CD14-positive monocyte (primary cell): ENCODE data around the gene SPRY1. TPM values are rescaled to one million over a fixed set of nuclear protein-coding genes. Genes with fewer than 3 reads are reported as not detected.
A peak's percentile ranks its signal among the peaks of the same experiment; 100 is the strongest.

ENCODE experiments used
- DNase-seq, 3 donors: peaks; one replicate each; pipeline ENCODE4 v3.0.0-alpha.2; 2011 to 2022
- H2AFZ ChIP-seq: 2 replicates; pipeline ENCODE4 v1.6.0; 2012; ENCODE audit warnings: mild to moderate bottlenecking, low read depth, low read length, inconsistent platforms; ENCODE audit not compliant: insufficient read depth, poor library complexity, severe bottlenecking
- H3K27ac ChIP-seq, 2 donors: 1 replicate in 1 of 2; 2 replicates in 1 of 2; pipeline ENCODE4 v1.5.1; 2012 to 2013; ENCODE audit warnings: low read length in 2 of 2, control low read depth in 1 of 2, inconsistent platforms in 1 of 2, low read depth in 1 of 2, mild to moderate bottlenecking in 1 of 2
- H3K27me3 ChIP-seq, 2 donors: one replicate each; pipeline versions ENCODE4 v1.6.0 to v1.6.1; 2011 to 2013; ENCODE audit warnings: low read length in 2 of 2; ENCODE audit not compliant: control insufficient read depth in 2 of 2, insufficient read depth in 2 of 2
- H3K36me3 ChIP-seq, 2 donors: replicated peaks in 1 of 2; 1 replicate in 1 of 2; 2 replicates in 1 of 2; pipeline versions ENCODE4 v1.5.1 to v1.6.1; 2012 to 2013; ENCODE audit warnings: low read length in 2 of 2, control low read depth in 1 of 2, inconsistent platforms in 1 of 2, mild to moderate bottlenecking in 1 of 2; ENCODE audit not compliant: insufficient read depth in 2 of 2, control insufficient read depth in 1 of 2
- H3K4me1 ChIP-seq, 2 donors: 1 replicate in 1 of 2; 2 replicates in 1 of 2; pipeline versions ENCODE4 v1.5.1 to v1.6.1; 2012 to 2013; ENCODE audit warnings: low read length in 2 of 2, control low read depth in 1 of 2, inconsistent platforms in 1 of 2, mild to moderate bottlenecking in 1 of 2, moderate library complexity in 1 of 2; ENCODE audit not compliant: insufficient read depth in 2 of 2, control insufficient read depth in 1 of 2
- H3K4me2 ChIP-seq: replicated peaks from 2 replicates; pipeline ENCODE3; 2012; ENCODE audit warnings: low read length, moderate library complexity, mild to moderate bottlenecking; ENCODE audit not compliant: poor library complexity, severe bottlenecking; ENCODE audit errors: extremely low read depth
- H3K4me3 ChIP-seq, 3 experiments: fragments of 200-600 bp in 1 of 3; sonication (generic) in 1 of 3; replicated peaks in 1 of 3; 1 replicate in 2 of 3; 2 replicates in 1 of 3; pipeline ENCODE4 v1.5.1; 2011 to 2013; ENCODE audit warnings: low read length in 3 of 3, mild to moderate bottlenecking in 3 of 3, control low read depth in 2 of 3, low read depth in 2 of 3, inconsistent platforms in 1 of 3, moderate library complexity in 1 of 3
- H3K79me2 ChIP-seq: 2 replicates; pipeline ENCODE4 v1.6.0; 2012; ENCODE audit warnings: mild to moderate bottlenecking, control low read depth, inconsistent platforms, low read length, moderate library complexity; ENCODE audit not compliant: insufficient read depth
- H3K9ac ChIP-seq: 2 replicates; pipeline ENCODE4 v1.6.0; 2017; ENCODE audit warnings: low read length, mild to moderate bottlenecking; ENCODE audit not compliant: insufficient read depth, poor library complexity, severe bottlenecking
- H3K9me3 ChIP-seq, 2 donors: replicated peaks in 1 of 2; 1 replicate in 1 of 2; 2 replicates in 1 of 2; pipeline versions ENCODE4 v1.5.1 to v1.6.1; 2012 to 2013; ENCODE audit warnings: low read length in 2 of 2, control low read depth in 1 of 2; ENCODE audit not compliant: control insufficient read depth in 1 of 2, insufficient read depth in 1 of 2
- H4K20me1 ChIP-seq: 2 replicates; pipeline ENCODE4 v1.6.0; 2012; ENCODE audit warnings: mild to moderate bottlenecking, low read length, control low read depth, moderate library complexity; ENCODE audit not compliant: insufficient read depth
- H3K27ac Mint-ChIP-seq, 7 donors: one replicate each; pipeline ENCODE4 v1.8.0; 2020; ENCODE audit warnings: mild to moderate bottlenecking in 7 of 7, mixed read lengths in 7 of 7, moderate library complexity in 6 of 7, inconsistent platforms in 2 of 7
- H3K27me3 Mint-ChIP-seq, 3 donors: one replicate each; pipeline ENCODE4 v1.8.0; 2021 to 2022; ENCODE audit warnings: low read depth in 3 of 3, mild to moderate bottlenecking in 3 of 3, mixed read lengths in 3 of 3, moderate library complexity in 3 of 3, inconsistent platforms in 1 of 3
- H3K36me3 Mint-ChIP-seq, 2 donors: one replicate each; pipeline ENCODE4 v1.8.0; 2020; ENCODE audit warnings: mixed read lengths in 2 of 2, inconsistent platforms in 1 of 2, mild to moderate bottlenecking in 1 of 2
- H3K4me1 Mint-ChIP-seq: one replicate; pipeline ENCODE4 v1.8.0; 2020; ENCODE audit warnings: mild to moderate bottlenecking, mixed read lengths
- H3K4me3 Mint-ChIP-seq, 2 donors: one replicate each; pipeline ENCODE4 v1.8.0; 2020; ENCODE audit warnings: mild to moderate bottlenecking in 2 of 2, mixed read lengths in 2 of 2, moderate library complexity in 1 of 2
- H3K9me3 Mint-ChIP-seq, 7 donors: one replicate each; pipeline ENCODE4 v1.8.0; 2020 to 2022; ENCODE audit warnings: mixed read lengths in 7 of 7, mild to moderate bottlenecking in 6 of 7, moderate library complexity in 6 of 7, inconsistent platforms in 2 of 7
- CTCF ChIP-seq: fragments of 200-600 bp; IDR thresholded peaks from one replicate; pipeline ENCODE4 v1.8.0; 2022; ENCODE audit warnings: antibody characterized with exemption, mild to moderate bottlenecking
- WGBS: methylation state at CpG from one replicate; pipeline ENCODE4 v1.1.5; 2013; ENCODE audit warnings: missing lambda C conversion rate; ENCODE audit not compliant: insufficient coverage; 5-methylcytosine and 5-hydroxymethylcytosine counted together
- intact Hi-C, 2 donors: fragments of 100-400 bp; cut with micrococcal nuclease; formaldehyde crosslinking; loops; one replicate each; pipeline versions ENCODE4 v1.15.0 to v1.15.1; 2023
- polyA plus RNA-seq, 3 donors: library from polyadenylated mRNA; depleted of rRNA in 1 of 3; unstranded in 2 of 3; stranded (reverse) in 1 of 3; fragments of 300-500 nt in 2 of 3; fragments of >200 nt in 1 of 3; fragmentation: Illumina TruSeq in 2 of 3; gene quantifications; 1 replicate in 2 of 3; 2 replicates in 1 of 3; pipeline ENCODE4 v1.2.3, GENCODE V29; 2012 to 2021

The SPRY1 gene
- polyA plus RNA-seq, 3 donors: 1.1 to 3.7 (median 2.0) TPM

GRCh38 chr4:123446865-123447474, 50.4 kb downstream of the SPRY1 start:
- DNase-seq: no peak
- Histone ChIP-seq H3K27me3 (peaks cover 4 to 6% of the 10 kb centered on the region in 2 donors), H3K9ac (no peak overlapping the region), H2AFZ (no peak overlapping the region), H3K4me1 (peaks cover 28 to 32% of the 10 kb centered on the region in 2 donors), H3K4me3 (no peak overlapping the region), H4K20me1 (no peaks in the 10 kb centered on the region), H3K79me2 (no peaks in the 10 kb centered on the region), H3K36me3 (no peaks in the 10 kb centered on the region), H3K4me2 (no peak overlapping the region), H3K27ac (no peak overlapping the region), H3K9me3 (no peaks in the 10 kb centered on the region)
- intact Hi-C loops: loop anchor here in 1 of 2 donors (10.0 kb wide), 1 partner anchor 52 kb away; the partner anchor contains the start of gene SPRY1
- Mint-ChIP-seq H3K4me3 (no peak overlapping the region), H3K27ac (no peak overlapping the region), H3K36me3 (no peaks in the 10 kb centered on the region), H3K27me3 (peaks cover 7 to 18% (median 10%) of the 10 kb centered on the region in 3 donors), H3K9me3 (no peaks in the 10 kb centered on the region), H3K4me1 (peaks cover 35% of the 10 kb centered on the region)
- no CpG with 5 or more reads among the region's 6 CpGs for WGBS
- no peak for TF ChIP-seq CTCF

GRCh38 chr4:123449362-123449761, 52.8 kb downstream of the SPRY1 start:
- Histone ChIP-seq H2AFZ (no peak overlapping the region), H3K4me1 (peaks cover 27 to 29% of the 10 kb centered on the region in 2 donors), H3K36me3 (no peaks in the 10 kb centered on the region), H3K27me3 (peaks cover 4 to 6% of the 10 kb centered on the region in 2 donors), H3K4me3 (no peak overlapping the region), H3K79me2 (no peaks in the 10 kb centered on the region), H3K9ac (no peak overlapping the region), H3K9me3 (no peaks in the 10 kb centered on the region), H3K4me2 (no peak overlapping the region), H4K20me1 (no peaks in the 10 kb centered on the region), H3K27ac (no peak overlapping the region)
- Mint-ChIP-seq H3K27me3 (peaks cover 7 to 25% (median 12%) of the 10 kb centered on the region in 3 donors), H3K4me1 (peaks cover 32% of the 10 kb centered on the region), H3K4me3 (peak overlapping the region in 1 of 2 donors; percentile 9), H3K36me3 (no peaks in the 10 kb centered on the region), H3K27ac (peak overlapping the region in 3 of 7 donors; percentile 0 to 78 (median 1)), H3K9me3 (peaks cover 0 to 3% (median 0%) of the 10 kb centered on the region in 7 donors)
- TF ChIP-seq CTCF: no peak
- DNase-seq: no peak
- WGBS: 100% methylated on average over 1 of the region's 5 CpGs
- intact Hi-C loops: loop anchor here in 1 of 2 donors (10.0 kb wide), 1 partner anchor 55 kb away; the partner anchor contains the start of gene SPRY1
